Progenitor cell of endocrine pancreas (in vitro differentiated cells): ENCODE data around the gene KIF9. TPM values are rescaled to one million over a fixed set of nuclear protein-coding genes. Genes with fewer than 3 reads are reported as not detected.
"Not testable (repeated sequence)": the region's sequence is repeated elsewhere in the genome, so short reads cannot be mapped to it uniquely, and the experiment has no call there.

Source experiments
- DNase-seq: peaks from one replicate; pipeline ENCODE4 v3.0.0; 2021; ENCODE audit warnings: low spot score; ENCODE audit not compliant: unreplicated experiment
- H3K27ac Mint-ChIP-seq: 2 replicates; pipeline ENCODE4 v1.8.0; 2021; ENCODE audit warnings: mild to moderate bottlenecking, moderate library complexity, mixed read lengths
- H3K27me3 Mint-ChIP-seq: 2 replicates; pipeline ENCODE4 v1.8.0; 2021; ENCODE audit warnings: mixed read lengths
- H3K36me3 Mint-ChIP-seq: 2 replicates; pipeline ENCODE4 v1.8.0; 2022; ENCODE audit warnings: mixed read lengths; ENCODE audit not compliant: insufficient read depth
- H3K4me1 Mint-ChIP-seq: 2 replicates; pipeline ENCODE4 v1.8.0; 2021; ENCODE audit warnings: low read depth, mixed read lengths
- H3K4me3 Mint-ChIP-seq: 2 replicates; pipeline ENCODE4 v1.8.0; 2021; ENCODE audit warnings: low read depth, mild to moderate bottlenecking, moderate library complexity, mixed read lengths
- H3K9me3 Mint-ChIP-seq: 2 replicates; pipeline ENCODE4 v1.8.0; 2021; ENCODE audit warnings: low read depth, mixed read lengths
- CTCF ChIP-seq: fragments of 200-600 bp; sonication (generic); IDR thresholded peaks from one replicate; pipeline ENCODE4 v1.5.0; 2021; ENCODE audit warnings: antibody characterized with exemption, mild to moderate bottlenecking; ENCODE audit not compliant: unreplicated experiment
- total RNA-seq: library from RNA; stranded (reverse); gene quantifications from 2 replicates; pipeline ENCODE4 v1.2.1, GENCODE V29; 2021

The KIF9 gene
- total RNA-seq, 1 donor from 2014 or later: 14.2 TPM

- TF ChIP-seq CTCF: no peak
- H3K4me3 Mint-ChIP-seq: no peak overlapping the region
- peaks cover 6% of the 10 kb centered on the region for H3K36me3 Mint-ChIP-seq
- no peak overlapping the region for H3K27ac Mint-ChIP-seq
- DNase-seq: no peak
- H3K9me3 Mint-ChIP-seq: no peaks in the 10 kb centered on the region
- no peaks in the 10 kb centered on the region for H3K4me1 Mint-ChIP-seq
- H3K27me3 Mint-ChIP-seq: no peaks in the 10 kb centered on the region
Observed at GRCh38 chr3:47193871-47194859, 88.4 kb downstream of the KIF9 start.

DNA sequence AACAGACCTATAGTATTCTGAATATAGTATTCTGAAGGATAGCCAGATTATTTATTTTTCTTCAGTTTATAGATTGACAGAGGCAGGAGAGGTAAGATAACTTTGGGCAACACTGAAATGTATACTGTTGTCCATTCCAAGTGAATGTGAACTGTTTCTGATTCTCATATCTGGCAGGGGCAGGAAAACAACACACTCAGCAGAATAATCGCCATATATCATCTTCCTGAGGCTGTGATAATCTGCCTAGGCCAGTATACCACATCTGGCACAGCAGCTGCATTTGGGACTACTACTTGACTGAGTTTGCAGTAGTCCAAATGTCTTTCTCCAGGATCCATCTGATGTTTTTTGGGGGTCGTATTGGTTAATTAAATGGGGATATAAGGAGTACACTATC is 96.3 kb downstream of the KIF9 start:
- Mint-ChIP-seq H3K9me3 (no peaks in the 10 kb centered on the region), H3K4me1 (no peaks in the 10 kb centered on the region), H3K36me3 (peaks cover 2% of the 10 kb centered on the region), H3K4me3 (no peak overlapping the region), H3K27ac (no peak overlapping the region), H3K27me3 (no peaks in the 10 kb centered on the region)
- DNase-seq: no peak
- no peak for TF ChIP-seq CTCF

- not testable (repeated sequence) for H3K4me1 Mint-ChIP-seq, H3K9me3 Mint-ChIP-seq, H3K27ac Mint-ChIP-seq, H3K27me3 Mint-ChIP-seq, DNase-seq, H3K4me3 Mint-ChIP-seq, H3K36me3 Mint-ChIP-seq
Observed at GRCh38 chr3:47181685-47182084, 100.9 kb downstream of the KIF9 start.

GRCh38 chr3:47180011-47180410 is 102.6 kb downstream of the KIF9 start:
- DNase-seq, H3K27ac Mint-ChIP-seq, H3K9me3 Mint-ChIP-seq, H3K27me3 Mint-ChIP-seq, H3K4me3 Mint-ChIP-seq, H3K4me1 Mint-ChIP-seq, H3K36me3 Mint-ChIP-seq: not testable (repeated sequence)

Other genes with a start within 250 kb of the KIF9 start
- 71.4 and 73.9 TPM in 2 replicates for gene SETD2, start 118.7 kb downstream of the KIF9 start, total RNA-seq
- 30.7 and 33.6 TPM in 2 replicates for gene KLHL18, start 145 bp upstream of the KIF9 start, total RNA-seq
- gene PTPN23, start 98.2 kb upstream of the KIF9 start, total RNA-seq: 68.7 and 71.4 TPM in 2 replicates
- gene SCAP, start 193.1 kb upstream of the KIF9 start, total RNA-seq: 140 TPM in 2 replicates
- 58.5 and 63.8 TPM in 2 replicates for gene ELP6, start 230.9 kb upstream of the KIF9 start, total RNA-seq